ENCODE data around the gene LCE1E. TPM values are rescaled to one million over a fixed set of nuclear protein-coding genes. Genes with fewer than 3 reads are reported as not detected.

The LCE1E gene
- total RNA-seq, 1 experiment from 2014 or later: 1.9 TPM

GRCh38 chr1:152796421-152796820 is 10.4 kb downstream of the LCE1E start, which contains the start of gene LCE1D:
Gene LCE1D (plus strand): TSS chr1:152796721. CDS start chr1:152797795, 1,074 bp downstream.
- no TSS peak for BruUV-seq (replicated peaks)
- no peak for TF ChIP-seq CTCF (IDR thresholded peaks at IDR 0.05; ENCODE audit: unreplicated experiment)
- ChIA-PET CTCF (no interaction called here), POLR2A (no interaction called here)
- no peaks in the 10 kb centered on the region for H3K36me3 Mint-ChIP-seq (ENCODE audit: insufficient read depth, unreplicated experiment)
- intact Hi-C loops (cut with micrococcal nuclease): no loop called here
- no peaks in the 10 kb centered on the region for H3K27me3 Mint-ChIP-seq (ENCODE audit: insufficient read depth, unreplicated experiment)
- DNase-seq (ENCODE audit: unreplicated experiment): no peak
- no peaks in the 10 kb centered on the region for H3K9me3 Mint-ChIP-seq (ENCODE audit: unreplicated experiment)
- H3K4me3 Mint-ChIP-seq (ENCODE audit: unreplicated experiment): no peak within 1 kb of the TSS
- H3K4me1 Mint-ChIP-seq (ENCODE audit: insufficient read depth, unreplicated experiment): no peaks in the 10 kb centered on the region
- H3K27ac Mint-ChIP-seq (ENCODE audit: low read depth, unreplicated experiment): no peak within 1 kb of the TSS

GRCh38 chr1:152801333-152801732 is 15.3 kb downstream of the LCE1E start:
- no TSS peak for BruUV-seq (replicated peaks)
- POLR2A ChIA-PET: interaction anchor here (1.1 to 2.9 kb wide), 2 partner anchors 15 to 33 kb away, joined by 3 to 18 read pairs; partner anchors contain the start of gene LCE1E
- DNase-seq (ENCODE audit: unreplicated experiment): peak; percentile 3
- intact Hi-C loops (cut with micrococcal nuclease): no loop called here
- H3K36me3 Mint-ChIP-seq (ENCODE audit: insufficient read depth, unreplicated experiment): no peaks in the 10 kb centered on the region
- H3K27ac Mint-ChIP-seq (ENCODE audit: low read depth, unreplicated experiment): no peak overlapping the region
- peaks cover 8% of the 10 kb centered on the region for H3K4me1 Mint-ChIP-seq (ENCODE audit: insufficient read depth, unreplicated experiment)
- no peak for TF ChIP-seq CTCF (IDR thresholded peaks at IDR 0.05; ENCODE audit: unreplicated experiment)
- no peak overlapping the region for H3K4me3 Mint-ChIP-seq (ENCODE audit: unreplicated experiment)
- CTCF ChIA-PET: interaction anchor here (0.5 to 1.9 kb wide), 6 partner anchors 14 to 148 kb away, joined by 3 to 12 read pairs (median 5); no protein-coding TSS in a partner anchor
- no peaks in the 10 kb centered on the region for H3K27me3 Mint-ChIP-seq (ENCODE audit: insufficient read depth, unreplicated experiment)
- no peaks in the 10 kb centered on the region for H3K9me3 Mint-ChIP-seq (ENCODE audit: unreplicated experiment)

GRCh38 chr1:152806576-152806975 is 20.5 kb downstream of the LCE1E start, which contains the start of gene LCE1C:
Gene LCE1C (minus strand): TSS chr1:152806651. CDS start chr1:152805478, 1,173 bp downstream.
- TF ChIP-seq CTCF (IDR thresholded peaks at IDR 0.05; ENCODE audit: unreplicated experiment): no peak
- H3K27me3 Mint-ChIP-seq (ENCODE audit: insufficient read depth, unreplicated experiment): no peaks in the 10 kb centered on the region
- H3K4me3 Mint-ChIP-seq (ENCODE audit: unreplicated experiment): no peak within 1 kb of the TSS
- intact Hi-C loops (cut with micrococcal nuclease): no loop called here
- peaks cover 26% of the 10 kb centered on the region for H3K4me1 Mint-ChIP-seq (ENCODE audit: insufficient read depth, unreplicated experiment)
- H3K36me3 Mint-ChIP-seq (ENCODE audit: insufficient read depth, unreplicated experiment): no peaks in the 10 kb centered on the region
- no peaks in the 10 kb centered on the region for H3K9me3 Mint-ChIP-seq (ENCODE audit: unreplicated experiment)
- BruUV-seq (replicated peaks): no TSS peak
- DNase-seq (ENCODE audit: unreplicated experiment): peak; percentile 66
- H3K27ac Mint-ChIP-seq (ENCODE audit: low read depth, unreplicated experiment): peak within 1 kb of the TSS; percentile 40
- POLR2A ChIA-PET: interaction anchor here (0.9 to 2.7 kb wide), 2 partner anchors 20 to 22 kb away, joined by 3 to 8 read pairs; partner anchors contain the start of gene LCE1E
- CTCF ChIA-PET: interaction anchor here (0.5 to 1.5 kb wide), 5 partner anchors 20 to 118 kb away, joined by 3 to 6 read pairs (median 3); no protein-coding TSS in a partner anchor

- Mint-ChIP-seq H3K36me3 (ENCODE audit: insufficient read depth, unreplicated experiment) (no peaks in the 10 kb centered on the region), H3K27ac (ENCODE audit: low read depth, unreplicated experiment) (peak overlapping the region; percentile 31), H3K9me3 (ENCODE audit: unreplicated experiment) (no peaks in the 10 kb centered on the region), H3K4me3 (ENCODE audit: unreplicated experiment) (peak overlapping the region; percentile 30), H3K4me1 (ENCODE audit: insufficient read depth, unreplicated experiment) (peaks cover 24% of the 10 kb centered on the region), H3K27me3 (ENCODE audit: insufficient read depth, unreplicated experiment) (no peaks in the 10 kb centered on the region)
- intact Hi-C loops (cut with micrococcal nuclease): no loop called here
- no peak for TF ChIP-seq CTCF (IDR thresholded peaks at IDR 0.05; ENCODE audit: unreplicated experiment)
- POLR2A ChIA-PET: interaction anchor here (1.0 to 1.8 kb wide), 3 partner anchors 8 to 31 kb away, joined by 3 to 7 read pairs (median 3); partner anchors contain the start of gene LCE1E
- no TSS peak for BruUV-seq (replicated peaks)
- CTCF ChIA-PET: interaction anchor here (0.6 to 1.5 kb wide), 3 partner anchors 24 to 168 kb away, joined by 3 to 5 read pairs (median 3); no protein-coding TSS in a partner anchor
- peak; percentile 84 for DNase-seq (ENCODE audit: unreplicated experiment)
These were observed 25.0 kb downstream of the LCE1E start for GRCh38 chr1:152811050-152811449.
